ENCODE measurements around the gene THOC6.
"Not testable (repeated sequence)": the region's sequence is repeated elsewhere in the genome, so short reads cannot be mapped to it uniquely, and the experiment has no call there.

THOC6 gene

DNA sequence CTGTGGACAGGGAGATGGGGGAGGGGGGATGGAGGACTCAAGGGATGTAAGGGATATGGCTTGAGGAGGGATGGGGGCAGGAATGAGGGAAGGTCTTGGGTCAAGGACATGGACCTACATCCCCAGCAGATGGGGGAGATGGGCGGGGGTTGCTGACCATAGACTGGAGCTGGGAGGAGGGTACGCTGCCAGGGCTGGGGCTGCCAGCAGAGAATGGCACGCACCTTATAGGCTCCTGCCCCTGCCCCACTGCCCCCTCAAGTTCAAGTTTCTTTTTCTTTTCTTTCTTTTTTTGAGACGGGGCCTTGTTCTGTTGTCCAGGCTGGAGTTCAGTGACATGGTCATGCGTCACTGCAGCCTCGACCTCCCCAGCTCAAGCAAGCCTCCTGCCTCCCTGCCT lies 52.1 kb downstream of the THOC6 start:
- DNase-seq, result not testable (repeated sequence)

DNA sequence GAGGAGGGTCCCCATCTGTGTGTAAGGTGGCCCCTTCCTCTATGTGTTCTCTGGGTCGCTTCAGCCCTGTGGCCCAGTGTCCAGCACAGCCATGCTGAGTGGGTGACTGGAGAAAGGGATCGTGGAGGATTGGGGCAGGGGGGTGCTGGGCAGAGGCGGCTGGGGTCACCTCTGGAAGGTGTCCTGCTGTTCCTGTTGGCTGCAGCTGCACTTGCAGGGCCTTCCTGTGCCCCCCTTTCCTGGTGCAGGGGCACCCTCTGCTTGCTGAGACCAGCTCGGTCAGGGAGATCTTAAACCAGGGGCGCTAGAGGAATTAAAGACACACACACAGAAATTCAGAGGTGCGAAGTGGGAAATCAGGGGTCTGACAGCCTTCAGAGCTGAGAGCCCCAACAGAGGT lies 52.7 kb downstream of the THOC6 start:
- no peak for DNase-seq
